LNCaP clone FGC (cell line): Measurements from ENCODE around the gene CACNA1S.

Source experiments
- DNase-seq: peaks from one replicate; pipeline ENCODE4 v3.0.0-alpha.2; 2011; ENCODE audit warnings: low read depth
- H3K4me3 ChIP-seq: 2 replicates; pipeline ENCODE4 v1.5.1; 2011; ENCODE audit warnings: mild to moderate bottlenecking, low read depth, low read length, control low read depth
- CTCF ChIP-seq: IDR thresholded peaks from 2 replicates; pipeline ENCODE4 v1.5.1; 2012; ENCODE audit warnings: mild to moderate bottlenecking; ENCODE audit not compliant: control insufficient read depth, insufficient read depth; ENCODE audit errors: extremely low read depth

The CACNA1S gene

GRCh38 chr1:201136355-201137023 is 24.3 kb upstream of the CACNA1S start:
- no peak overlapping the region for H3K4me3 ChIP-seq
- no peak for TF ChIP-seq CTCF
- DNase-seq: no peak

- no peak for TF ChIP-seq CTCF
- no peak overlapping the region for H3K4me3 ChIP-seq
- DNase-seq: no peak
Measured at GRCh38 chr1:201134405-201134804, 22.2 kb upstream of the CACNA1S start.

DNA sequence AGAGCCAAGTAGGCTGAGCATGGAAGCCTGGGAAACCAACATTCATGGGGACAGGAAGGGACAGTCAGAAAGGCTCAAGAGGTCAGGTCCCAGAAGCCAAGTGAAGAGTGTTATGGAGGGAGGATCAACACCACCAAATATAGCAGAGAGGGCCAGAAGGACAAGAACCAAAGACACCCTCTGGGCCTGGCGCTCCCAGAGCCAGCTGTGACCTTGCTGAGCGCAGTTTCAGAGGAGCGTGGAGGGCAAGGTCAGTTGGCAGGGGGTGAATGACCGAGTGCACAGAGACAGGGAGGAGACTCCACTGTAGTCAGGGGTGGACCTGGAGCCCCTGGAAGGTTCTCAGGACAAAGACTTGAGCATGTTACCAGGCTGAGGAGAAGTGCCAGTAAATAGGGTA is 19.2 kb upstream of the CACNA1S start:
- no peak for DNase-seq
- no peak overlapping the region for H3K4me3 ChIP-seq
- TF ChIP-seq CTCF: no peak

GRCh38 chr1:201128962-201129361 is 16.7 kb upstream of the CACNA1S start:
- DNase-seq: no peak
- TF ChIP-seq CTCF: no peak
- H3K4me3 ChIP-seq: no peak overlapping the region

DNA sequence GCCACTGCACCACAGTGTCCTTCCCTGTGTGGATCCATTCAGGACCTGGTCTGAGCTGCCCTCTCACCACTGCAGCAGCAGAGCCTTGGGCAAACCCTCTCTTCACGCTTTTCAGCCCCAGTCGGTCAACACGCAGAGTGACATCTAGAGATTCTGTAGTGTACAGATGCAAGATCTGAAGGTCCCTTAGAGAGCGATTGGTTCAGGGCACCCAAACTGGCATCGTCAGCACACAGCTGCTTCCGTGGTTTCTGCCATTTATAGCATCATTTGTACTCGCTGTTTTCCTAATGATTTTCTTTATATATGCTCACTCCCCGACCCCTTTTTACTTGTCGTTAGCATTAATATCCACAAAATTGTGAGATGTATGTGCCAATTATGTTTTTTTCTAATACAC is 16.2 kb upstream of the CACNA1S start:
- no peak for TF ChIP-seq CTCF
- H3K4me3 ChIP-seq: no peak overlapping the region
- DNase-seq: no peak

DNA sequence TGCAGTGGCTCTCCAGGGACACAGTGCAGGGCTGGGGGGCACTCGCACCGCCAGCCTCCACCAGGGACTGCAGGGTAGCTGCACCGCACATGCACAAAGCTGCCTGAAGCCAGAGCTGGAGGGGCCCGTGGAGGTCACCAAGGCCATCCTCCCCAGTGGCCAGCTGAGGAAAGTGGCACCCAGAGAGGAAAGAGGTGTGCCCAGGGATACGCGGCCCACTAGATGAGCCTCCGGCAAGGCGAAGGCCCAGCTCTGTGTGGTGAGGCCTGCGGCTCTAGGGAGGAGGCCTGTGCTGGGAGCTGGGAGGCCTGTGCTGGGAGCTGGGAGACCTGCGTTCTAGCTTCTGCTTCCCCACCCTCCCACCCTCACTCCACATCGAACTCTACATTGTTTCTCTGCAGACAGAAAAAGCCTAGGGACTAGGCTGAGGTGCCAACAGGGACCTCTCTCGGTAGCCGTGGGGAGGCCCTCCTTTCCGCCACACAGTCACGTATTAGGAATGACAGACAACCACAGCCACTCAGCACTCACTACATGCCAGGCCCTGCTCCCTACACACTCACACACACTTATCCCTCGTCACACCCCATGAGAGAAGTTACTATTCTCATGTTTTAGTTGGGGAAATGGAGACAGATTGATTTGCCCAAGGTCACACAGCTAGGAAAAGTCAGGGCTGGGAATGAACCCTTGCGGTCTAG is 15.7 kb upstream of the CACNA1S start:
- no peak for TF ChIP-seq CTCF
- no peak for DNase-seq
- no peak overlapping the region for H3K4me3 ChIP-seq
